ENCODE data around the gene OR13C3.

The OR13C3 gene

GRCh38 chr9:104544644-104545043 lies 8.0 kb upstream of the OR13C3 start:
- TF ChIP-seq CREB1 (IDR thresholded peaks at IDR 0.05; ENCODE audit: low read depth) (no peak), TEAD4 (IDR thresholded peaks at IDR 0.05) (no peak), FOXM1 (IDR thresholded peaks at IDR 0.05; ENCODE audit: borderline replicate concordance, low read depth) (no peak), YY1 (IDR thresholded peaks at IDR 0.05; ENCODE audit: low read depth) (no peak), RAD21 (IDR thresholded peaks at IDR 0.05; ENCODE audit: low read depth) (no peak), ZBTB7A (IDR thresholded peaks at IDR 0.05; ENCODE audit: low read depth) (no peak), USF1 (IDR thresholded peaks at IDR 0.05) (no peak), TCF12 (IDR thresholded peaks at IDR 0.05; ENCODE audit: low read depth) (no peak), EP300 (IDR thresholded peaks at IDR 0.05; ENCODE audit: borderline replicate concordance) (no peak), CEBPB (IDR thresholded peaks at IDR 0.05) (no peak), MAX (IDR thresholded peaks at IDR 0.05) (no peak), NFIC (IDR thresholded peaks at IDR 0.05) (no peak), EGR1 (IDR thresholded peaks at IDR 0.05) (no peak), TAF1 (IDR thresholded peaks at IDR 0.05; ENCODE audit: low read depth) (no peak), REST (IDR thresholded peaks at IDR 0.05; ENCODE audit: low read depth) (no peak)

- TF ChIP-seq USF1 (IDR thresholded peaks at IDR 0.05) (no peak), ZBTB7A (IDR thresholded peaks at IDR 0.05; ENCODE audit: low read depth) (no peak), REST (IDR thresholded peaks at IDR 0.05; ENCODE audit: low read depth) (no peak), CREB1 (IDR thresholded peaks at IDR 0.05; ENCODE audit: low read depth) (no peak), EP300 (IDR thresholded peaks at IDR 0.05; ENCODE audit: borderline replicate concordance) (no peak), EGR1 (IDR thresholded peaks at IDR 0.05) (no peak), FOXM1 (IDR thresholded peaks at IDR 0.05; ENCODE audit: borderline replicate concordance, low read depth) (no peak), YY1 (IDR thresholded peaks at IDR 0.05; ENCODE audit: low read depth) (no peak)
These were observed 2.6 kb upstream of the OR13C3 start for GRCh38 chr9:104539275-104539674.

- TF ChIP-seq NFIC (IDR thresholded peaks at IDR 0.05) (no peak), FOXM1 (IDR thresholded peaks at IDR 0.05; ENCODE audit: borderline replicate concordance, low read depth) (no peak), EGR1 (IDR thresholded peaks at IDR 0.05) (no peak), YY1 (IDR thresholded peaks at IDR 0.05; ENCODE audit: low read depth) (no peak), REST (IDR thresholded peaks at IDR 0.05; ENCODE audit: low read depth) (no peak), CREB1 (IDR thresholded peaks at IDR 0.05; ENCODE audit: low read depth) (no peak), ZBTB7A (IDR thresholded peaks at IDR 0.05; ENCODE audit: low read depth) (no peak), EP300 (IDR thresholded peaks at IDR 0.05; ENCODE audit: borderline replicate concordance) (no peak), CEBPB (IDR thresholded peaks at IDR 0.05) (no peak), TEAD4 (IDR thresholded peaks at IDR 0.05) (no peak), TAF1 (IDR thresholded peaks at IDR 0.05; ENCODE audit: low read depth) (no peak), MAX (IDR thresholded peaks at IDR 0.05) (no peak), TCF12 (IDR thresholded peaks at IDR 0.05; ENCODE audit: low read depth) (no peak), USF1 (IDR thresholded peaks at IDR 0.05) (no peak)
These were observed 9.5 kb downstream of the OR13C3 start, which contains the start of gene OR13C4 for GRCh38 chr9:104527109-104527508. OR13C4 (minus strand) TSS chr9:104527209; CDS start chr9:104527209, 0 bp downstream.

GRCh38 chr9:104514901-104515300 lies 21.8 kb downstream of the OR13C3 start:
- no peak for TF ChIP-seq REST (IDR thresholded peaks at IDR 0.05; ENCODE audit: low read depth)
- no peak for TF ChIP-seq TAF1 (IDR thresholded peaks at IDR 0.05; ENCODE audit: low read depth)
- TF ChIP-seq NFIC (IDR thresholded peaks at IDR 0.05) = no peak
- no peak for TF ChIP-seq YY1 (IDR thresholded peaks at IDR 0.05; ENCODE audit: low read depth)

Data from Ishikawa (cell line).